ENCODE data around the gene MELTF. TPM values are rescaled to one million over a fixed set of nuclear protein-coding genes. Genes with fewer than 3 reads are reported as not detected.

Gene MELTF
- total and polyA plus RNA-seq, 2 of the 13 experiments (the other 11 are each of a cell fraction or from before 2014, with no cell fraction given) = 3.2 to 7.5 TPM

- no peak for TF ChIP-seq CEBPB (IDR thresholded peaks at IDR 0.05; ENCODE audit: borderline replicate concordance, low read depth, low read length)
- TF ChIP-seq PTBP1 (IDR thresholded peaks at IDR 0.05; ENCODE audit: low read depth, low read length, poor library complexity, severe bottlenecking) = no peak
- TF ChIP-seq HMGXB3 (CRISPR knock-in tag; IDR thresholded peaks at IDR 0.05; ENCODE audit: borderline replicate concordance) = peak; percentile 34; the same call in 1 of the 2 replicates
- no peak; the same call in none of the 2 replicates for TF ChIP-seq ZMYM4 (CRISPR knock-in tag; IDR thresholded peaks at IDR 0.05)
- peak; percentile 71 for TF ChIP-seq SP5 (CRISPR knock-in tag; IDR thresholded peaks at IDR 0.05; ENCODE audit: borderline replicate concordance, low read depth)
- no peak for TF ChIP-seq ZFP62 (CRISPR knock-in tag; IDR thresholded peaks at IDR 0.05)
- no peak; the same call in none of the 2 replicates for TF ChIP-seq TFE3 (CRISPR knock-in tag; IDR thresholded peaks at IDR 0.05)
- no peak for TF ChIP-seq SUZ12 (IDR thresholded peaks at IDR 0.05; ENCODE audit: low read depth, low read length)
- TF ChIP-seq NR2F2 (IDR thresholded peaks at IDR 0.05; ENCODE audit: borderline replicate concordance, low read depth) = peak; percentile 78
- TF ChIP-seq RNF2 (conservative IDR thresholded peaks at IDR 0.05; ENCODE audit: low read depth) = no peak
- peak; percentile 16; the same call in 1 of the 3 replicates for TF ChIP-seq MXI1 (IDR thresholded peaks at IDR 0.05; ENCODE audit: borderline replicate concordance, low read depth, low read length)
- TF ChIP-seq CENPBD1 (CRISPR knock-in tag; IDR thresholded peaks at IDR 0.05; ENCODE audit: borderline replicate concordance, low read depth) = 0 out of 2 replicates have a peak, but pooled peaks have one; percentile 74
- 0 out of 2 replicates have a peak, but pooled peaks have one; percentile 43 for TF ChIP-seq ATF7-NPFF (CRISPR knock-in tag; IDR thresholded peaks at IDR 0.05; ENCODE audit: low read depth)
- TF ChIP-seq SIN3A (IDR thresholded peaks at IDR 0.05; ENCODE audit: borderline replicate concordance, low read depth, low read length) = 0 out of 2 replicates have a peak, but pooled peaks have one; percentile 36
- TF ChIP-seq TGIF2 (CRISPR knock-in tag; IDR thresholded peaks at IDR 0.05) = peak; percentile 76; the same call in 1 of the 2 replicates
- TF ChIP-seq KMT2A (CRISPR knock-in tag; IDR thresholded peaks at IDR 0.05) = no peak
- 0 out of 2 replicates have a peak, but pooled peaks have one; percentile 51 for TF ChIP-seq MIER2 (CRISPR knock-in tag; IDR thresholded peaks at IDR 0.05)
- TF ChIP-seq ZNF317 (CRISPR knock-in tag; IDR thresholded peaks at IDR 0.05) = peak; percentile 34; the same call in 1 of the 2 replicates
- no peak for TF ChIP-seq CENPX (CRISPR knock-in tag; IDR thresholded peaks at IDR 0.05)
- no peak for TF ChIP-seq AHR (CRISPR knock-in tag; IDR thresholded peaks at IDR 0.05)
- no peak for TF ChIP-seq ATM (IDR thresholded peaks at IDR 0.05; ENCODE audit: borderline replicate concordance)
- no peak for TF ChIP-seq ZFP36L1 (CRISPR knock-in tag; IDR thresholded peaks at IDR 0.05)
- TF ChIP-seq ZNF644 (CRISPR knock-in tag; IDR thresholded peaks at IDR 0.05; ENCODE audit: low read depth) = peak; percentile 87
- no peak for TF ChIP-seq CHD2 (IDR thresholded peaks at IDR 0.05; ENCODE audit: low read depth, low read length)
- TF ChIP-seq ZNF180 (CRISPR knock-in tag; IDR thresholded peaks at IDR 0.05; ENCODE audit: borderline replicate concordance, low read depth) = no peak
These were observed 67.3 kb downstream of the MELTF start (continued) for GRCh38 chr3:196962108-196962929.

All from HepG2 (cell line).